Muscle of arm (tissue), 12 donors: ENCODE measurements around the gene BROX. TPM values are rescaled to one million over a fixed set of nuclear protein-coding genes. Genes with fewer than 3 reads are reported as not detected.

Experiments
- DNase-seq: peaks from one replicate; pipeline ENCODE4 v3.0.0-alpha.2; 2013
- polyA plus RNA-seq, 12 donors: library from polyadenylated mRNA; unstranded; fragments of 120-200 nt; gene quantifications; one replicate each; pipeline ENCODE4 v1.2.1, GENCODE V29; 2013; ENCODE audit not compliant: insufficient read length in 12 of 12

The BROX gene
- polyA plus RNA-seq, 12 donors: 20.7 to 34.5 (median 27.0) TPM; not detected in 1

DNA sequence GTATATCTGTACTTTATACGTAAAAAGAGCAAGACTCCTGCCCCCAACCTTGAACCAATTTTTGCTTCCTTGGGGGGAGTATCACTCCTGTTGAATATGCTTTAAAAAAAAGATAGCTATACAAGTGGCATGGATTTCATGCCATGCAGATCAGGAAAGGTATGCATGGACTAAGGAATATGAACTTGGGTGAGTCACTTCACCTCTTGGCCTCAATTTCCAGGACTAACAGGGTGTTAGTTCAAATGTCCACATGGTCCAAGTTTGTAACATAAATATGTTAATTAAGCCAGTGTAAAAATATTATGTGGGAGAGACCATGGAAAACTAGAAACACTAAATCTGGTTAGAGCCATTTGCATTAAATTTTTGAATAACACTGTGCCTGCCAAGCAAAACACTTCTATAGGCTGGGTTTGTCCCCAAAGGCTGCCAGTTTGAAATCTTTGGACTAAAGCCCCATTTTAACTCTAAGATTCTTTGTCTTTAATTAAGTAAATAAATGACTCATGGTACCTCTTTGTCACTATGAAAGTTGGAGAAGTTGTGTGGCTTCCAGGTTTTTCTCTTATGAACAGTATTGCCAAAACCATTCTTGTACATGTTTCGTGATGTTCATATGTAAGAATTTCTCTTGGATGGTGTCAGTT, 57.7 kb downstream of the BROX start:
- DNase-seq: no peak

DNA sequence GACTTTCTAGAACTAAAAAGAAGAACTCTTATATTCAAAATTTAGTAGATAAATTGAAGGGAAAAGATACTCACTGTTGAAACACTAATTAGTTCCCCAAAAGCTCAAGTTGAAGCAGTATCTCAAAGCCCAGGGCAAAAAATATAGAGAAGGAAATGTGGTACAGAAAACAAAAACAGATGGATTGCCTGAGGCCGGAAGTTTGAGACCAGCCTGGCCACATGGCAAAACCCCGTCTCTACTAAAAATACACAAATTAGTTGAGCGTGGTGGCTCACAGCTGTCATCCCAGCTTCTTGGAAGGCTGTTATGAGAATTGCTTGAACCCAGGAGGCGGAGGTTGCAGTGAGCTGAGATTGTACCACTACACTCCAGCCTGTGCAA, 60.6 kb downstream of the BROX start:
- no peak for DNase-seq

DNA sequence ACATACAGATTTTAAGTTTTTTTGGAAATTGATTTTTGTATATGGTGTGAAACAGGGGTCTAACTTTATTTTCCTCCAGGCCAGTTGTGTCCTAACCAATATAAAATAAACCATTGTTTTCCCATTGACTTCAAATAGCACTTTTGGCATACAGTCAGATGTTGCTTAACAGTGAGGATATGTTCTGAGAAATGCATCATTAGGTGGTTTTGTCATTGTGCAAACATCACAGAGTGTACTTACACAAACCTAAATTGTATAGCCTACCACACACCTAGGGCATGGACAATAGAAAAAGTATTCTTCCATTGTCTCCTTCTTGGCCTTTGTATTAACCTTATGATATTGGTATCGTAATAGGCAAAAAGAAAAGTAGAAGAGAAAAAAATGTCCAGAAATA, 65.1 kb downstream of the BROX start:
- no peak for DNase-seq

DNA sequence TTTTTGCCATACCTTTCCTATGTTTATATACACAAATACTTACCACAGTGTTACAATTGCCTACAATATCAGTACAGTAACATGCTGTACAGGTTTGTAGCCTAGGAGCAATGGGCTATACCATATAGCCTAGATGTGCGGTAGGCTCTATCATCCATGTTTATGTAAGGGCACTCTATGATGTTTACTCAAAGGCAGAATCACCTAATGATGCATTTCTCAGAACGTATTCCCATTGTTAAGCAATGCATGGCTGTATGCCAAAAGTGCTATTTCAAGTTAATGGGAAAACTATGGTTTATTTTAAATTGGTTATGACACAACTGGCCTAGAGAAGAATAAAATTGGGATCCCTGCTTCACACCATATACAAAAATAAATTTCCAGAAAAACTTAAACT, 65.6 kb downstream of the BROX start:
- no peak for DNase-seq

DNA sequence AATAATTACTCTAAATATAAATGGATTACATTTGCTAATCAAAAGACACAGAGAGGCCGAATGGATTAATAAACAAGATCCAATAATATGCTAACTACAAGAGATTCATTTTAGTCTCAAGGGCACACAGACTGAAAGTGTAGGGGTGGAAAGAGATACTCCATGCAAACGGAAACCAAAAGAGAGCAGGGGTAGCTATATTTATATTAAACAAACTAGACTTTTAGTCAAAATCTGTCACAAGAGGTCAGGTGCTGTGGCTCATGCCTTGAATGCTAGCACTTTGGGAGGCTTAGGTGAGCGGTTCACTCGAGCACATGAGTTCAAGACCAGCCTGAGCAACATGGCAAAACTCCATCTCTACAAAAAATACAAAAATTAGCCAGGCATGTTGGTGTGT, 68.9 kb downstream of the BROX start:
- DNase-seq: no peak

DNA sequence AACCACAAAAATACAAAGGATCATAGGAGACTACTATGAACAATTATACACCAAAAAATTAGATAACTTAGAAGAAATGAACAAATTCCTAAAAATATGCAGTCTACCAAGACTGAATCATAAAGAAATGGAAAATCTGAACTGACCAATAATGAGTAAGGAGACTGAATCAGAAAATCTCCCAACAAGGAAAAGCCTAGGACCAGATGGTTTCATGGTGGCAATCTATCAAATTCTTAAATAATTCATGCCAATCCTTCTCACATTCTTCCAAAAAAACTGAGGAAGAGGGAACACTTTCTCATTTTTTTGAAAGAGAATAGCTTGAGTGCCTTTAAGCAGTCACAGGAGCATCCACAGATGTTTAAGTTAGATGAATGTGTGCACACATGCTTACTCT, 70.7 kb downstream of the BROX start:
- DNase-seq: no peak

DNA sequence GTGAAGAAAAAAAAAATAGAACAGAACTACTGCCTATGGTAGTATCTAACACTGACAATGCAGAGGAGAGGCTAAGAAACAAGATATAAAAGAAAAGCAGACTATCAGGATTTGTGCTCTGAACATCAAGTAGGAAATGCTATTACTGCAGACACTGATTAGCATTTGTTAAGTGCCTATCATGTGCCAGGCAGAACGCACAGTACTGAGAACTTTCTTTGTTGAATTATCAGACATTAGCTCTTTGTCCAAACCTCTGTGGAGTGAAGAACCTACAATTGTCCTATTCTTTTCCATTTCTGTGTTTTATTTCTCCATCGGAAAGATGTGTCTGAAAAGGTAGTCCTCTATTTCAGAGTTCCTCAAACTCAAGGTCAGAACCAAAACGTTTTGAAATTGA, 72.0 kb downstream of the BROX start:
- no peak for DNase-seq

Other genes with a start within 250 kb of the BROX start
- gene HHIPL2, start 164.5 kb upstream of the BROX start, polyA plus RNA-seq: under 1 TPM in 9 of 12 donors, not detected in 3; 0.07 to 0.53 (median 0.21) TPM
- 10 to 100 TPM in 8 of 12 donors, 1 to 10 TPM in 2, not detected in 2; 8.9 to 12.4 (median 10.8) TPM for gene TAF1A, start 122.6 kb upstream of the BROX start, polyA plus RNA-seq
- 100 to 1,000 TPM in 1 of 12 donors, 10 to 100 TPM in 10, not detected in 1; 45.6 to 103 (median 57.9) TPM for gene MIA3, start 94.5 kb upstream of the BROX start, polyA plus RNA-seq
- 10 to 100 TPM in 11 of 12 donors, not detected in 1; 54.2 to 82.5 (median 63.0) TPM for gene AIDA, start 73 bp upstream of the BROX start, polyA plus RNA-seq
- under 1 TPM in 7 of 12 donors, not detected in 5; 0.18 to 0.54 (median 0.27) TPM for gene FAM177B, start 24.6 kb downstream of the BROX start, polyA plus RNA-seq
- 10 to 100 TPM in 8 of 12 donors, 1 to 10 TPM in 3, not detected in 1; 8.0 to 13.7 (median 10.5) TPM for gene DISP1, start 102.5 kb downstream of the BROX start, polyA plus RNA-seq